Suprapubic skin (tissue), 3 donors: ENCODE data around the gene MLYCD.

Experiments used
- POLR2AphosphoS5 ChIP-seq, 3 donors: sonication (generic); formaldehyde crosslinking; IDR thresholded peaks; one replicate each; pipeline ENCODE4 v1.6.1; 2017; ENCODE audit warnings: antibody characterized with exemption in 3 of 3
- TF ChIP-seq, protein P1 (sequence below), 2 donors: fragments of 200-600 bp in 1 of 2; fragments of 450-650 bp in 1 of 2; sonication (generic) in 1 of 2; IDR thresholded peaks; one replicate each; pipeline ENCODE4 v1.5.1; 2016 to 2019; ENCODE audit warnings: antibody characterized with exemption in 2 of 2, mild to moderate bottlenecking in 1 of 2, moderate library complexity in 1 of 2

- TF ChIP-seq POLR2AphosphoS5 (IDR thresholded peaks at IDR 0.05) = no peak
- TF ChIP-seq, protein P1, sequence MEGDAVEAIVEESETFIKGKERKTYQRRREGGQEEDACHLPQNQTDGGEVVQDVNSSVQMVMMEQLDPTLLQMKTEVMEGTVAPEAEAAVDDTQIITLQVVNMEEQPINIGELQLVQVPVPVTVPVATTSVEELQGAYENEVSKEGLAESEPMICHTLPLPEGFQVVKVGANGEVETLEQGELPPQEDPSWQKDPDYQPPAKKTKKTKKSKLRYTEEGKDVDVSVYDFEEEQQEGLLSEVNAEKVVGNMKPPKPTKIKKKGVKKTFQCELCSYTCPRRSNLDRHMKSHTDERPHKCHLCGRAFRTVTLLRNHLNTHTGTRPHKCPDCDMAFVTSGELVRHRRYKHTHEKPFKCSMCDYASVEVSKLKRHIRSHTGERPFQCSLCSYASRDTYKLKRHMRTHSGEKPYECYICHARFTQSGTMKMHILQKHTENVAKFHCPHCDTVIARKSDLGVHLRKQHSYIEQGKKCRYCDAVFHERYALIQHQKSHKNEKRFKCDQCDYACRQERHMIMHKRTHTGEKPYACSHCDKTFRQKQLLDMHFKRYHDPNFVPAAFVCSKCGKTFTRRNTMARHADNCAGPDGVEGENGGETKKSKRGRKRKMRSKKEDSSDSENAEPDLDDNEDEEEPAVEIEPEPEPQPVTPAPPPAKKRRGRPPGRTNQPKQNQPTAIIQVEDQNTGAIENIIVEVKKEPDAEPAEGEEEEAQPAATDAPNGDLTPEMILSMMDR (IDR thresholded peaks at IDR 0.05) = no peak
Measured at GRCh38 chr16:83974475-83974874, 75.6 kb downstream of the MLYCD start.
